GM12801 (cell line): ENCODE data around the gene ACTL6B.

Source experiments
- TF ChIP-seq, protein P1 (sequence below): IDR thresholded peaks from one replicate; pipeline ENCODE4 v1.5.1; 2011; ENCODE audit warnings: control low read depth; ENCODE audit not compliant: insufficient read length; ENCODE audit errors: extremely low read depth

The ACTL6B gene

DNA sequence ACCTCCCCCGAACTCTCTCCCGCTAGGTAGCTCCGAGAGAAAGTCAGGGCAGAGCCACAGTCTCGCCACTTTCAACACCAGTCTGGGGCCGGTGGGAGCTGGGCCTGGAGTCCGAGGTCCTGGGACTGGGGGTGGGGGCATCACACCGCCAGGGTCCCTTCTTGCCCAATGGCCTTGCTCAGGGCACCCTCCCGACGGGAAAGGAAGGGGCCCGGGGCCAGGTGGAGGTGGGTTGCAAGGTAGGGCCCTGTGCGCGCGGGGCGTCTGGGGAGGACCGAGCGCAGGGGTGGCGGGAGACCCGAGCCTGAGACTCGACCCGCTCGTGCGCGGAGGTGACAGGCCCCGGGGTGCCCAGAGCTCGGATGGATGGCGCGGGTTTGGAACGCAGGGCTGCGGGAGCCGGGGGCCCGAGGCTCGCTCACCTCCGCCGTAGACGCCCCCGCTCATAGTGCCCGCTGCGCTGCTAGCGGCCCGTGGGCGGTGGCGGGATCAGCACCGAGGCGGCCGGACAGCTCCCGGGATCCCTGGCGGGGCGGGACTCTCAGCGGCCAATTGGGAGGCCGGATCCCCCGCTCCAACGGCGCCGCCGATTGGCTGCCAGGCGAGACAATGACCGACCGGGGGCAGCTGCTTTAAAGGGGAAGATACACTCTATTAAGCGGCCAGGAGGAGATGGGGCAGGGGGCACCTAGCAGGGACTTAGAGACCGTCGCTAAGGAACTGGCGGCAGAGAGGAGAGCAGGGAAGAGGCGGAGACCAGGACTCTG, at the start of gene ACTL6B:
Gene ACTL6B, minus strand, starts transcription at position 541 of the 767 bp plus-strand sequence. Its CDS starts 94 bp downstream, at position 447.
- TF ChIP-seq, protein P1, sequence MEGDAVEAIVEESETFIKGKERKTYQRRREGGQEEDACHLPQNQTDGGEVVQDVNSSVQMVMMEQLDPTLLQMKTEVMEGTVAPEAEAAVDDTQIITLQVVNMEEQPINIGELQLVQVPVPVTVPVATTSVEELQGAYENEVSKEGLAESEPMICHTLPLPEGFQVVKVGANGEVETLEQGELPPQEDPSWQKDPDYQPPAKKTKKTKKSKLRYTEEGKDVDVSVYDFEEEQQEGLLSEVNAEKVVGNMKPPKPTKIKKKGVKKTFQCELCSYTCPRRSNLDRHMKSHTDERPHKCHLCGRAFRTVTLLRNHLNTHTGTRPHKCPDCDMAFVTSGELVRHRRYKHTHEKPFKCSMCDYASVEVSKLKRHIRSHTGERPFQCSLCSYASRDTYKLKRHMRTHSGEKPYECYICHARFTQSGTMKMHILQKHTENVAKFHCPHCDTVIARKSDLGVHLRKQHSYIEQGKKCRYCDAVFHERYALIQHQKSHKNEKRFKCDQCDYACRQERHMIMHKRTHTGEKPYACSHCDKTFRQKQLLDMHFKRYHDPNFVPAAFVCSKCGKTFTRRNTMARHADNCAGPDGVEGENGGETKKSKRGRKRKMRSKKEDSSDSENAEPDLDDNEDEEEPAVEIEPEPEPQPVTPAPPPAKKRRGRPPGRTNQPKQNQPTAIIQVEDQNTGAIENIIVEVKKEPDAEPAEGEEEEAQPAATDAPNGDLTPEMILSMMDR, result no peak

DNA sequence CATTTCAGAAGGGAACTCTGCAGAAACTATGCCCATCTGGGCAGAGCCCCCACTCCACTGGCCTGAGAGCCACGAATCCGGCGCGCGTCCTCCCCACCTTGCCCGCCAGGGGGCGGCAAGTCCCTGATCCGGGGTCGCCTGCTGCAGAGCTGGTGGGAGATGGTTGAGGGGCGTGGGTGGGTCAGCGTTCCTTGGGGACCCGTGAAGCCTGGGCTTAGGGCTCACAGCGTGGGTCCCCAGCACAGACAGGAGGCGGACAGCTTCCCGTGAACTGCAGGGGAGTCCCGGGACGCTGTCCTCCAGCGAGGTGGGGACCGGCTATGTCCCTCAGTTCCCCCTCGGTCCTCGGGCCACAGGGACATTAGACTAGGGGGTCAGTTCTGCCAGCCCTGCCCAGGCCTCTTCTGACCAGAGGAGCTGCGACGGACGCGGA, 49.1 kb upstream of the ACTL6B start:
- TF ChIP-seq, protein P1, result no peak

DNA sequence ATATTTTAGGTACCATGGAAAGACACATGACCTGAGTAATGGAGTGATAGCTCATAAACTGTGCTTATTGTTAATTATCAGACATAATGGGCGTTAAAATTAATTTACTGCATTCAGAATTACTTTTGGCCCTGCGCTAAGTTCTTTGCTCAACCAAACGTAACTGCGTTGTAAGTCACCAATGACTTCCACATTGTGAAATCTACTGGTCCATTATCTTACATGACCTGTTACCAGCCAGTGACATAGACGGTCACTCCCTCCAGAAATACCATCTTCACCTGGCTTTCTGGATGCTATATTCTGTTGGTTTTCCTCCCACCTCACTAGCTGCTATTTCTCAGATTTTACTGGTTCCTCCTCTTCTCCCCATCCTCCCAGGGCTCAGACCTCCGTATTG, 42.8 kb upstream of the ACTL6B start:
- TF ChIP-seq, protein P1, result no peak

DNA sequence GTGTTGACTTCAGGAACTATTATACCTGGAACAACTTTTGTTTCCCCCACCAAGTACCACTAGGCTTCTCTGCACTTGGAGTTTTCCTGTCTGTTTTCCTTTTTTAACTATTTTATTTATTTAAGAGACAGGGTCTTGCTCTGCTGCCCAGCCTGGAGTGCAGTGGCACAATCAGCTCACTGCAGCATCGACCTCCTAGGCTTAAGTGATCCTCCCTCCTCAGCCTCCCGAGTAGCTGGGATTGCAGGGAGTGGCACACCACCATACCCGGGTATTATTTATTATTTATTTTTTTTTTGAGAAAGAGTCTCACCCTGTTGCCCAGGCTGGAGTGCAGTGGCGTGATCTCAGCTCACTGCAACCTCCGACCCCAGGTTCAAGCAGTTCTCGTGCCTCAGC, 39.9 kb upstream of the ACTL6B start:
- TF ChIP-seq, protein P1, result no peak

DNA sequence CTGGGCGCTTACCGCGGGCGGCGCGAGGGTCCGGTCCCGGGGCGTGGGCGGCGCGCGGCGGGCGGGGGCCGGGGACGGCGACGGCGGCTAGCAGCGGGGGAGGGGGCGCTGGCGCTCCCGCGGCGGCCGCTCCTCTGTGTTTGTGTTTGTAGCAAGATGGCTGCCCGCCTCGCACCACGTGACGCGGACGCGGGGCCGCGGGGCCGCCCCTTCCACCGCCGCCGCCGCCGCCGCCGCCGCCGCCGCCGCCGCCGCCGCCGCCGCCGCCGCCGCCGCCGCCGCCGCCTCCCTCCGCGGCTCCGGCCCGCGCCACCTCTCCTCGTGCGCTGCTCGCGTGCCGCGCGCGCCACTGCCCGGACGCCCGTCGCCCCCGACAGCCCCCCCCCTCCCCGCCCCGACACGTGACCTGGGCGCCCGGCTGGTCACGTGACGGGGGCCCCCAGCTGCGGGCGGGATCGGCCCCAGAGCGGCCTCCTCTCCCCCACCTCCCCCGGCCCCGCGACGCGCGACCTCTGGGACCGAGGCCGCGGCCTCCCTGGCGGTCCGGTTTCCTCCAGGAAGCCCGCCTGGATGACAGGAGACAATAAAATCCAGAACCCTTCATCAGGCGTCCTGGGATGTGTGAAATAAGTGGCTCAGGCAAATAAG, 38.0 kb upstream of the ACTL6B start, which contains the start of gene GIGYF1:
Gene GIGYF1, minus strand, starts transcription at position 153 of the 648 bp plus-strand sequence. CDS start 6,012 bp downstream, outside the sequence.
- TF ChIP-seq, protein P1, result no peak

DNA sequence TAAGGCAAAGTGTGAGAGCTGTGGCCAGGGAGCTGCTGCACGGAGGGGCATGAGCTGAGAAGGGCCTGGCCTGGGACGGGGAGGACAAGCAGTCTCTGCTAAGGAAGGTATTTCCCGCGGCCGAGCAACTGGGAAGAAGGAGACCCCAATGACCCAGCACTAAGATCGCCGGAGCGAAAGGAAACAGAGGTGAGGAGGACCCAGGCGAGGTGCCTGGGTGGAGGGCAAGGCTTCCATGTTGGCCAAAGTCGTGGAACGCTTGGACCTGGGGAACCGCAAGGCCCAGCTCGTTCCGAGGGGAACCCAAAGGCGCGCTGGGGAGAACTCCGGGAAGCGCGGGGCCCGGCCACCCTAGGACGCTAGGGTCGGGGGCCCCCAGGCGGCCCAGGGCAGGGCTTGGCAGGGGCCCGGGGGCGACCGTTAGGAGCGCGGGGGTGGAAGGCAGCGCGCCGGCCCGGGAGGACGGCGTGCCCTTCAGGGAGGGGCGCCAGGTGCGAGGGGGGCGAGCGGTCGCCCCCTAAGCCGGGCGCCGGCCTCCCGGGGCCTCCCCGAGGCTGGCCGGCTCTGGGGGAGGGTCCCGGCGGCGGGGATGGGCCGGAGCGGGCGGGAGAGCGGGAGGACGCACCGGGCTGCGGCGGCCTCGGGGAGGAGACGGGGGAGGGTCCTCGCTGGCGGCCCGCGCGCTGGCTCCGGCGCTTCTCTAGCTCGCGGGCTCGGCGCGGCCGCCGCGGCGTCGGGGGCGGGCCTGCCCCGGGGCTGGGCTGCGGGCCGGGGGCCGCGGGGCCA, 37.3 kb upstream of the ACTL6B start:
- TF ChIP-seq, protein P1, result no peak

DNA sequence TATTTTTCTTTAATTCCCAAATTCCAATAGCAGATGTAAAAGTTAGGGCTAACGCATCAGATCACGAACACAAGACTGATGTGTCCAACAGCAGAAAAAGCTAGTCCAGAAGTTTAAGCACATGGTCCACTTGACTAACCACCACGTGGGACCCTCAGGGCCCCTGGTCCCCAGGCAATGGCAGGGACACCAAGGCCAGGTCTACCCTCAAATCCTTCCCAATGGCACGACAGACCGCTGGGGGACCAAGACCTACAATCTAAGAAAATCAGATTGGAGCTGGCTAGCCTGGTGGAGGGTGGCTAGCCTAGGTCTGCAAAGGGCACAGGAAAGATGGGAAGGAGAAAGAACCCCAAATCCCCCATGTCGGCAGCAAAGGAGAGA, 36.3 kb upstream of the ACTL6B start:
- TF ChIP-seq, protein P1, result no peak
